HEK293 (cell line): Measurements from ENCODE around the gene THSD4.

Experiments used
- KLF7 ChIP-seq: fragments of 450-650 bp; formaldehyde crosslinking; IDR thresholded peaks from 2 replicates; pipeline ENCODE4 v1.5.1; 2016; ENCODE audit warnings: missing biosample characterization, missing genetic modification characterization, borderline replicate concordance
- ZBTB21 ChIP-seq: fragments of 450-650 bp; formaldehyde crosslinking; IDR thresholded peaks from 2 replicates; pipeline ENCODE4 v1.5.1; 2017; ENCODE audit warnings: missing biosample characterization, missing genetic modification characterization
- ZNF19 ChIP-seq: fragments of 450-650 bp; formaldehyde crosslinking; IDR thresholded peaks from 2 replicates; pipeline ENCODE4; 2016; ENCODE audit warnings: missing biosample characterization, missing genetic modification characterization, low read depth
- ZNF223 ChIP-seq: fragments of 450-650 bp; formaldehyde crosslinking; IDR thresholded peaks from 2 replicates; pipeline ENCODE4 v1.5.1; 2016; ENCODE audit warnings: missing biosample characterization, missing genetic modification characterization
- ZNF266 ChIP-seq: fragments of 450-650 bp; formaldehyde crosslinking; IDR thresholded peaks from 2 replicates; pipeline ENCODE4 v1.5.1; 2016; ENCODE audit warnings: missing biosample characterization, missing genetic modification characterization, low read depth
- ZNF274 ChIP-seq, 2 experiments: fragments of 200-500 bp in 1 of 2; fragments of 450-650 bp in 1 of 2; sonication (Bioruptor generic) in 1 of 2; formaldehyde crosslinking in 1 of 2; IDR thresholded peaks; 2 replicates each; pipeline versions ENCODE4 v1.5.1 to v1.6.1; 2014 to 2016; ENCODE audit warnings: borderline replicate concordance in 1 of 2, inconsistent platforms in 1 of 2, low read length in 1 of 2, missing biosample characterization in 1 of 2, missing genetic modification characterization in 1 of 2
- ZNF548 ChIP-seq: fragments of 450-650 bp; formaldehyde crosslinking; IDR thresholded peaks from 2 replicates; pipeline ENCODE4 v1.5.1; 2016; ENCODE audit warnings: missing biosample characterization, missing genetic modification characterization
- ZNF76 ChIP-seq: fragments of 450-650 bp; formaldehyde crosslinking; IDR thresholded peaks from 2 replicates; pipeline ENCODE4; 2016; ENCODE audit warnings: low read depth, missing biosample characterization, missing genetic modification characterization, borderline replicate concordance
- TF ChIP-seq, protein P1 (sequence below): fragments of 450-650 bp; formaldehyde crosslinking; IDR thresholded peaks from 2 replicates; pipeline ENCODE4 v1.5.1; 2016; ENCODE audit warnings: missing biosample characterization, missing genetic modification characterization

DNA sequence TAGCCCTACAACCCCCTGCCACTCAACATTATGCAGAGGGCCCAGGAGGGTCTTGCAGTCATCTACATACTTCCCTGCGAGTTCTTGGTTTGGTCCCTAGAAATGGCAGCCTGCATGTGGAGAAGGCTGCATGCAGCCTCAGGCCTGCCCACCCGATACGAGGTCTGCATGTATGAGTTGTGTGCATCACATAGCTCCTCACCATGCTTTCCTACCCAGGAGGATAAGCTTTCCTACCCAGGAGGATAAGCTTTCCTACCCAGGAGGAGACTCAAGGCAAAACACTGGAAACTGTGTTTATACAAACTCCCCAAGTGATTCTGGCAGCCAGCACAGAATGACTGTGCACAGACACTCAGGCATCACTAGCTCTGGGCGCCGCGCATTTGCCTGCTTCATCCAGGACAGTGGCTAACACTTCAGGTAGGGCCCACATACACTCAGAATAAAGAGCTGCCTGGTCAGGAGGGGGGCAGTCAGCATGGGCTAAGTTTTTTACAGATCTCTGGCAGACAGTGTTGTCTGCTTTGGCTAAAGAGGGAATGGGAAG lies 187.7 kb downstream of the THSD4 start:
- TF ChIP-seq, protein P1, sequence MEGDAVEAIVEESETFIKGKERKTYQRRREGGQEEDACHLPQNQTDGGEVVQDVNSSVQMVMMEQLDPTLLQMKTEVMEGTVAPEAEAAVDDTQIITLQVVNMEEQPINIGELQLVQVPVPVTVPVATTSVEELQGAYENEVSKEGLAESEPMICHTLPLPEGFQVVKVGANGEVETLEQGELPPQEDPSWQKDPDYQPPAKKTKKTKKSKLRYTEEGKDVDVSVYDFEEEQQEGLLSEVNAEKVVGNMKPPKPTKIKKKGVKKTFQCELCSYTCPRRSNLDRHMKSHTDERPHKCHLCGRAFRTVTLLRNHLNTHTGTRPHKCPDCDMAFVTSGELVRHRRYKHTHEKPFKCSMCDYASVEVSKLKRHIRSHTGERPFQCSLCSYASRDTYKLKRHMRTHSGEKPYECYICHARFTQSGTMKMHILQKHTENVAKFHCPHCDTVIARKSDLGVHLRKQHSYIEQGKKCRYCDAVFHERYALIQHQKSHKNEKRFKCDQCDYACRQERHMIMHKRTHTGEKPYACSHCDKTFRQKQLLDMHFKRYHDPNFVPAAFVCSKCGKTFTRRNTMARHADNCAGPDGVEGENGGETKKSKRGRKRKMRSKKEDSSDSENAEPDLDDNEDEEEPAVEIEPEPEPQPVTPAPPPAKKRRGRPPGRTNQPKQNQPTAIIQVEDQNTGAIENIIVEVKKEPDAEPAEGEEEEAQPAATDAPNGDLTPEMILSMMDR (tag by site-specific recombination) = no peak
- TF ChIP-seq ZNF548 (tag by site-specific recombination) (no peak), KLF7 (tag by site-specific recombination) (no peak), ZNF76 (no peak), ZNF223 (tag by site-specific recombination) (no peak), ZNF274 (IDR thresholded peaks at IDR 0.05; ENCODE audit: low read length) (no peak), ZNF274 (tag by site-specific recombination; IDR thresholded peaks at IDR 0.05; ENCODE audit: borderline replicate concordance) (no peak), ZBTB21 (tag by site-specific recombination) (no peak), ZNF19 (tag by site-specific recombination) (no peak), ZNF266 (tag by site-specific recombination) (no peak)
